HL-60 (cell line): ENCODE results near the gene MAP4K4.

Experiments used
- DNase-seq, 2 experiments: peaks; one replicate each; pipeline ENCODE4 v3.0.0-alpha.2; 2010 to 2020; ENCODE audit warnings: low read depth in 1 of 2, low spot score in 1 of 2
- H3K27ac ChIP-seq: fragments of 250-450 bp; sonication (Bioruptor Pico); replicated peaks from 2 replicates; pipeline ENCODE4 v1.5.1; 2020; ENCODE audit warnings: mild to moderate bottlenecking, moderate library complexity
- H3K27me3 ChIP-seq: fragments of 250-450 bp; sonication (Bioruptor Pico); 2 replicates; pipeline ENCODE4 v1.5.1; 2021; ENCODE audit warnings: mild to moderate bottlenecking, moderate library complexity; ENCODE audit not compliant: insufficient read depth, poor library complexity, severe bottlenecking
- H3K4me3 ChIP-seq: replicated peaks from 2 replicates; pipeline ENCODE4 v1.5.1; 2011; ENCODE audit warnings: mild to moderate bottlenecking, control low read depth, low read length; ENCODE audit not compliant: insufficient read depth
- GABPA ChIP-seq: IDR thresholded peaks from 2 replicates; pipeline ENCODE4 v1.6.1; 2012; ENCODE audit warnings: low read depth
- POLR2AphosphoS5 ChIP-seq: IDR thresholded peaks from 2 replicates; pipeline ENCODE4 v1.6.1; 2012; ENCODE audit warnings: low read depth
- SPI1 ChIP-seq: IDR thresholded peaks from 2 replicates; pipeline ENCODE4 v1.6.1; 2012; ENCODE audit warnings: low read depth, mild to moderate bottlenecking, borderline replicate concordance
- TF ChIP-seq, protein P1 (sequence below): IDR thresholded peaks from one replicate; pipeline ENCODE4 v1.5.1; 2011; ENCODE audit warnings: low read length, control low read depth, inconsistent platforms; ENCODE audit not compliant: insufficient read depth
- TF ChIP-seq, protein P2 (sequence below): IDR thresholded peaks from 2 replicates; pipeline ENCODE4 v1.6.1; 2012; ENCODE audit warnings: low read depth; ENCODE audit not compliant: insufficient replicate concordance

MAP4K4 gene

GRCh38 chr2:101692766-101693165 is 4.7 kb upstream of the MAP4K4 start:
- H3K27ac ChIP-seq: no peak overlapping the region
- no peaks in the 10 kb centered on the region for H3K27me3 ChIP-seq
- no peak for DNase-seq
- no peak overlapping the region for H3K4me3 ChIP-seq
- TF ChIP-seq, protein P1, sequence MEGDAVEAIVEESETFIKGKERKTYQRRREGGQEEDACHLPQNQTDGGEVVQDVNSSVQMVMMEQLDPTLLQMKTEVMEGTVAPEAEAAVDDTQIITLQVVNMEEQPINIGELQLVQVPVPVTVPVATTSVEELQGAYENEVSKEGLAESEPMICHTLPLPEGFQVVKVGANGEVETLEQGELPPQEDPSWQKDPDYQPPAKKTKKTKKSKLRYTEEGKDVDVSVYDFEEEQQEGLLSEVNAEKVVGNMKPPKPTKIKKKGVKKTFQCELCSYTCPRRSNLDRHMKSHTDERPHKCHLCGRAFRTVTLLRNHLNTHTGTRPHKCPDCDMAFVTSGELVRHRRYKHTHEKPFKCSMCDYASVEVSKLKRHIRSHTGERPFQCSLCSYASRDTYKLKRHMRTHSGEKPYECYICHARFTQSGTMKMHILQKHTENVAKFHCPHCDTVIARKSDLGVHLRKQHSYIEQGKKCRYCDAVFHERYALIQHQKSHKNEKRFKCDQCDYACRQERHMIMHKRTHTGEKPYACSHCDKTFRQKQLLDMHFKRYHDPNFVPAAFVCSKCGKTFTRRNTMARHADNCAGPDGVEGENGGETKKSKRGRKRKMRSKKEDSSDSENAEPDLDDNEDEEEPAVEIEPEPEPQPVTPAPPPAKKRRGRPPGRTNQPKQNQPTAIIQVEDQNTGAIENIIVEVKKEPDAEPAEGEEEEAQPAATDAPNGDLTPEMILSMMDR: no peak
- TF ChIP-seq POLR2AphosphoS5 (no peak), SPI1 (no peak), GABPA (no peak)
- TF ChIP-seq, protein P2, sequence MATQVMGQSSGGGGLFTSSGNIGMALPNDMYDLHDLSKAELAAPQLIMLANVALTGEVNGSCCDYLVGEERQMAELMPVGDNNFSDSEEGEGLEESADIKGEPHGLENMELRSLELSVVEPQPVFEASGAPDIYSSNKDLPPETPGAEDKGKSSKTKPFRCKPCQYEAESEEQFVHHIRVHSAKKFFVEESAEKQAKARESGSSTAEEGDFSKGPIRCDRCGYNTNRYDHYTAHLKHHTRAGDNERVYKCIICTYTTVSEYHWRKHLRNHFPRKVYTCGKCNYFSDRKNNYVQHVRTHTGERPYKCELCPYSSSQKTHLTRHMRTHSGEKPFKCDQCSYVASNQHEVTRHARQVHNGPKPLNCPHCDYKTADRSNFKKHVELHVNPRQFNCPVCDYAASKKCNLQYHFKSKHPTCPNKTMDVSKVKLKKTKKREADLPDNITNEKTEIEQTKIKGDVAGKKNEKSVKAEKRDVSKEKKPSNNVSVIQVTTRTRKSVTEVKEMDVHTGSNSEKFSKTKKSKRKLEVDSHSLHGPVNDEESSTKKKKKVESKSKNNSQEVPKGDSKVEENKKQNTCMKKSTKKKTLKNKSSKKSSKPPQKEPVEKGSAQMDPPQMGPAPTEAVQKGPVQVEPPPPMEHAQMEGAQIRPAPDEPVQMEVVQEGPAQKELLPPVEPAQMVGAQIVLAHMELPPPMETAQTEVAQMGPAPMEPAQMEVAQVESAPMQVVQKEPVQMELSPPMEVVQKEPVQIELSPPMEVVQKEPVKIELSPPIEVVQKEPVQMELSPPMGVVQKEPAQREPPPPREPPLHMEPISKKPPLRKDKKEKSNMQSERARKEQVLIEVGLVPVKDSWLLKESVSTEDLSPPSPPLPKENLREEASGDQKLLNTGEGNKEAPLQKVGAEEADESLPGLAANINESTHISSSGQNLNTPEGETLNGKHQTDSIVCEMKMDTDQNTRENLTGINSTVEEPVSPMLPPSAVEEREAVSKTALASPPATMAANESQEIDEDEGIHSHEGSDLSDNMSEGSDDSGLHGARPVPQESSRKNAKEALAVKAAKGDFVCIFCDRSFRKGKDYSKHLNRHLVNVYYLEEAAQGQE: no peak

DNA sequence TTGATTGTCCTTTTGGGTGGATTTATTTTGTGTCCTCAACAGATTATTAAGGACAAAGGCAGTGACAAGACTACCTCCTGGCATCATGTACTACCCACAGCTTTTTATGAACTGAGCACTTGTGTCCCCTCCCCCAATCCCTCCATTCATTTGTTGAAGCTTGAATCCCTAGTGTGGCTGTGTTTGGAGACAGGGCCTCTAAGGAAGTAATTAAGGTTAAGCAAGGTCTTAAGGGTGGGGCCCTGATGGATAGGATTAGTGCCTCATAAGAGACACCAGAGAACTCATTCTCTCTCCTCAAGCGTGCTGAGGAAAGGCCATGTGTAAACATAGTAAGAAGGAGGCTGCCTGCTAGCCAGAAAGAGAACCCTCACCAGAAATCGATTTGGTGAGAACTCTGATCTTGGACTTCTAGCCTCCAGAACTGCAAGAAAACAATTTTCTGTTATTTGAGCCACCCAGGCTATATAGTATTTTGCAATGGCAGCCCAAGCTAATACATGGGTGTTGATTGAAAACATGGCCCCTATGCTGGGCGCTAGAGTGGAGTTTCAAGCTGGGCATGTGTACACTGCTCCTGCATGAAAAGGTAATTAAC is 3.4 kb upstream of the MAP4K4 start:
- Histone ChIP-seq H3K27ac (no peak overlapping the region), H3K27me3 (no peaks in the 10 kb centered on the region), H3K4me3 (no peak overlapping the region)
- DNase-seq: no peak
- TF ChIP-seq, protein P1: no peak
- TF ChIP-seq, protein P2: no peak
- TF ChIP-seq SPI1: no peak
- no peak for TF ChIP-seq POLR2AphosphoS5
- TF ChIP-seq GABPA: no peak

DNA sequence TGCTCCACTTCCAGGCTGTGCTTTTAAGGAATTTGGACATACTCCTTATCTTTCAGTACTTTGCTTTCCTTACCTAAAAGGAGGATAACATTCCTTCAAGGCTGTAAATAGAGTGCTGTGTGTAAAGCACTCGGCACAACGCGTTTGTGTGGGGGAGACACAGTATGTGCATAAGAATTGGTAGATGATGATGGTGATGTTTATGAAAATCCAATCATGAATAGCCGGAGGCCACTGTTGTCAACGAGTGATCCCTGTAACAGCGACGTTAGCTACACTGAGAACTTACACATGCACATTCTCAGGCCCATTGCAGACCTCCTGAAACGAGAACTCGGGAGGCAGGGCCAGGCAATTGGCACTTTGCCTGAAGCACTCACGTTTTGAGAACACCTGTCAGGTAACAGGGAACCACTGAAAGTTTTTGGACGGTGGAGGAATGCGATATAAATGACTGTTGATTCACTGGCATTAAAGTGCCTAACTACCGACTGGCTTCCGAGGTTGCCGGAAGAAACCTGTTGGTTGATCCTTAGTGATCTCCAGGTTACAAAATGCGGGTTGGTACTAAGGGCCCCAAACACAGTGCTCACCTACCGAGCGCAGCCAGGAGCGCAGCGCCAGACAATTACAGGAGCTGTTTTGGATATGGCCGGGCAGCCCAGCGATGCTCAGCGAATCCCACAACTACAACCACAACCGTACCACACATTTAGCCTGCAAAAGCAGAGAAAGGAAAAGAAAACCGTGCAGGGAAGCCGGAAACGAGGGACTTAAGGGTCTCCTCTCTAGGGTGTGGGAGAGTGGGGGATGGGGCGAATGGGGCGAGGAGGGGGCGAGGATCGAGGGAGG is 1.0 kb upstream of the MAP4K4 start:
- no peak for DNase-seq
- TF ChIP-seq, protein P2: no peak
- no peak for TF ChIP-seq POLR2AphosphoS5
- no peak for TF ChIP-seq GABPA
- TF ChIP-seq, protein P1: no peak
- no peak for TF ChIP-seq SPI1
- peak overlapping the region; percentile 38 for H3K27ac ChIP-seq
- no peaks in the 10 kb centered on the region for H3K27me3 ChIP-seq
- peak overlapping the region; percentile 47 for H3K4me3 ChIP-seq
